GM18508 (cell line): ENCODE data around the gene RNF220.
"Not testable (repeated sequence)": the region's sequence is repeated elsewhere in the genome, so short reads cannot be mapped to it uniquely, and the experiment has no call there.

ENCODE experiments used
- ATAC-seq: cut with Tn5 transposase; IDR thresholded peaks from one replicate; pipeline ENCODE4 v1.9.1; 2021; ENCODE audit warnings: moderate number of reproducible peaks; ENCODE audit not compliant: insufficient read depth, unreplicated experiment

RNF220 gene

GRCh38 chr1:44484155-44484688 lies 79.2 kb downstream of the RNF220 start:
- no peak for ATAC-seq

- ATAC-seq, result no peak
These were observed 80.3 kb downstream of the RNF220 start for GRCh38 chr1:44485229-44485933.

- no peak for ATAC-seq
These were observed 80.9 kb downstream of the RNF220 start for GRCh38 chr1:44485934-44486460.

GRCh38 chr1:44489481-44489880 lies 84.4 kb downstream of the RNF220 start:
- no peak for ATAC-seq

GRCh38 chr1:44496541-44497171 lies 91.6 kb downstream of the RNF220 start:
- no peak for ATAC-seq

- no peak for ATAC-seq
These were observed 92.5 kb downstream of the RNF220 start for GRCh38 chr1:44497422-44498170.

- ATAC-seq, result no peak
These were observed 94.3 kb downstream of the RNF220 start for GRCh38 chr1:44499306-44499705.

GRCh38 chr1:44500181-44501046 lies 95.4 kb downstream of the RNF220 start:
- no peak for ATAC-seq

GRCh38 chr1:44501047-44501890 lies 96.2 kb downstream of the RNF220 start:
- no peak for ATAC-seq

- ATAC-seq, result not testable (repeated sequence)
These were observed 97.8 kb downstream of the RNF220 start for GRCh38 chr1:44502823-44503222.

GRCh38 chr1:44503625-44504024 lies 98.6 kb downstream of the RNF220 start:
- ATAC-seq, result no peak

- no peak for ATAC-seq
These were observed 100.3 kb downstream of the RNF220 start for GRCh38 chr1:44505210-44505993.

GRCh38 chr1:44507490-44508396 lies 102.7 kb downstream of the RNF220 start:
- no peak for ATAC-seq

GRCh38 chr1:44508397-44508745 lies 103.3 kb downstream of the RNF220 start:
- ATAC-seq, result no peak

- ATAC-seq, result no peak
These were observed 106.3 kb downstream of the RNF220 start for GRCh38 chr1:44511363-44511762.

GRCh38 chr1:44511769-44512168 lies 106.7 kb downstream of the RNF220 start:
- ATAC-seq, result no peak

- no peak for ATAC-seq
These were observed 107.3 kb downstream of the RNF220 start for GRCh38 chr1:44512313-44512885.
